Hepatocyte (in vitro differentiated cells): Measurements from ENCODE around the gene ESPNL. TPM values are rescaled to one million over a fixed set of nuclear protein-coding genes. Genes with fewer than 3 reads are reported as not detected.

Source experiments
- DNase-seq: peaks from one replicate; pipeline ENCODE4 v3.0.0-alpha.2; 2016; ENCODE audit warnings: low spot score
- H2AFZ ChIP-seq: fragments of 200-600 bp; sonication (generic); 2 replicates; pipeline ENCODE4 v1.6.0; 2016; ENCODE audit warnings: antibody characterized with exemption, mild to moderate bottlenecking
- H3K27ac ChIP-seq: fragments of 200-600 bp; sonication (generic); 2 replicates; pipeline ENCODE4 v1.5.1; 2016; ENCODE audit warnings: mild to moderate bottlenecking
- H3K27me3 ChIP-seq: fragments of 200-600 bp; sonication (generic); 2 replicates; pipeline ENCODE4 v1.6.1; 2016
- H3K36me3 ChIP-seq: fragments of 200-600 bp; sonication (generic); replicated peaks from 2 replicates; pipeline ENCODE4 v1.5.1; 2016; ENCODE audit warnings: low read depth; ENCODE audit not compliant: insufficient read depth
- H3K4me1 ChIP-seq: fragments of 200-600 bp; sonication (generic); 2 replicates; pipeline ENCODE4 v1.5.1; 2016; ENCODE audit warnings: mild to moderate bottlenecking, moderate library complexity; ENCODE audit not compliant: insufficient read depth
- H3K4me2 ChIP-seq: fragments of 200-600 bp; sonication (generic); 2 replicates; pipeline ENCODE4 v1.6.0; 2016
- H3K4me3 ChIP-seq: fragments of 200-600 bp; sonication (generic); 2 replicates; pipeline ENCODE4 v1.5.1; 2016; ENCODE audit warnings: mild to moderate bottlenecking
- H3K79me2 ChIP-seq: fragments of 200-600 bp; sonication (generic); 2 replicates; pipeline ENCODE4 v1.6.0; 2017; ENCODE audit warnings: mild to moderate bottlenecking
- H3K9me2 ChIP-seq: fragments of 200-600 bp; sonication (generic); replicated peaks from 2 replicates; pipeline ENCODE4 v1.6.0; 2017; ENCODE audit warnings: mild to moderate bottlenecking; ENCODE audit not compliant: insufficient read depth
- H3K9me3 ChIP-seq: fragments of 200-600 bp; sonication (generic); 2 replicates; pipeline ENCODE4 v1.5.1; 2016; ENCODE audit warnings: low read depth, mild to moderate bottlenecking
- H4K20me1 ChIP-seq: fragments of 200-600 bp; sonication (generic); 2 replicates; pipeline ENCODE4 v1.6.0; 2016; ENCODE audit warnings: mild to moderate bottlenecking; ENCODE audit not compliant: insufficient read depth, poor library complexity, severe bottlenecking
- EZH2 ChIP-seq: fragments of 200-600 bp; sonication (generic); IDR thresholded peaks from 2 replicates; pipeline ENCODE4 v1.6.1; 2016; ENCODE audit warnings: antibody characterized with exemption, mild to moderate bottlenecking, borderline replicate concordance
- EZH2phosphoT487 ChIP-seq: fragments of 200-600 bp; sonication (generic); IDR thresholded peaks from one replicate; pipeline ENCODE4 v1.6.1; 2018; ENCODE audit warnings: antibody characterized with exemption, mild to moderate bottlenecking, low read depth, moderate library complexity; ENCODE audit not compliant: unreplicated experiment, severe bottlenecking
- WGBS: methylation state at CpG from one replicate; pipeline ENCODE4 v1.1.6; 2016; ENCODE audit warnings: low lambda C conversion rate; ENCODE audit errors: missing lambda C conversion rate; 5-methylcytosine and 5-hydroxymethylcytosine counted together
- polyA plus RNA-seq: library from polyadenylated mRNA; unstranded; fragments of >200 nt; fragmentation: Nextera tagmentation; extraction: Ambion mirVana; gene quantifications from 2 replicates; pipeline ENCODE4 v1.2.1, GENCODE V29; 2016
- total RNA-seq: library from RNA; depleted of rRNA; stranded (reverse); fragments of >200 nt; gene quantifications from 2 replicates; pipeline ENCODE4 v1.2.3, GENCODE V29; 2014
- TF ChIP-seq, protein P1 (sequence below): fragments of 200-600 bp; sonication (generic); IDR thresholded peaks from 2 replicates; pipeline ENCODE4 v1.5.1; 2016; ENCODE audit warnings: antibody characterized with exemption, mild to moderate bottlenecking; ENCODE audit not compliant: poor library complexity

ESPNL gene
- total and polyA plus RNA-seq, 2 experiments from 2014 or later = 0.27 to 0.62 TPM

DNA sequence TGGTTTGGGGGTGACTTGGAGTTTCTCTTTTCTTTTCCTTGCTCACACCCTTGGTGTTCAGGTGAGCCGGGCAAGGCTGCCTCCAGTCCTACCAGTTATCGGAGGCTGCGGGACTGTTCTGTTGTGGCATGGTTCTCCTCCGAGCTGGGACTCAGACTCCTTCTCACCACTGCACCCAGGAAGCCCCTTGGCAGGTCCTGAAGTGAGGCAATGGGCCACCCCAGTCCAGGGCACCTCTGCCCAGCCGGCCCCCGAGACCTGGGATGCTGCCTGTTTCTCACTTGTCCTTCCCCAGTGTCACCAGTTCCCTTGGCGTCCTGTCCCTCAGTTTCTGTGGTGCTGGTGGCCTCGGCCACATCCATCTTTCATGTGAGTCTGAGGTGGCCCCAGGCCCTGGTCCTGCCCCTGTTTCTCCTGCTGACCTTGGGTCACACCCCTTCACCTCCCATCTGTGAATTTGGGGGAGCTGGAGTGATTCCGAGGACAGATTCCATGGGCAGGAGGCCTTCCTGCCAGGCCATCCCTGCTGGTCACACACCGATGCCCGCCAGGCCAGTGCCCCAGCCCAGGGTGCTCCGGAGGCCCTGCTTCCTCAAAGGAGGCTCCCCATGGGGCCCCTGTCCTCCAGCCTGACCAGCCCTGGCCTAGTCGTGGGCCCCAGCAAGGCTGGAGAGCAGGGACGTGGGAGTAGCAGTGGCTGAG is 31.8 kb downstream of the ESPNL start:
- Histone ChIP-seq H4K20me1 (no peaks in the 10 kb centered on the region), H3K27ac (no peak overlapping the region), H3K4me2 (no peak overlapping the region), H2AFZ (no peak overlapping the region), H3K27me3 (no peaks in the 10 kb centered on the region), H3K9me3 (no peaks in the 10 kb centered on the region), H3K4me3 (no peak overlapping the region), H3K36me3 (no peaks in the 10 kb centered on the region), H3K4me1 (no peaks in the 10 kb centered on the region), H3K9me2 (no peaks in the 10 kb centered on the region), H3K79me2 (no peaks in the 10 kb centered on the region)
- no peak for DNase-seq
- TF ChIP-seq EZH2phosphoT487 = no peak
- no peak for TF ChIP-seq EZH2
- 94% methylated on average over 14 of the region's 14 CpGs for WGBS

DNA sequence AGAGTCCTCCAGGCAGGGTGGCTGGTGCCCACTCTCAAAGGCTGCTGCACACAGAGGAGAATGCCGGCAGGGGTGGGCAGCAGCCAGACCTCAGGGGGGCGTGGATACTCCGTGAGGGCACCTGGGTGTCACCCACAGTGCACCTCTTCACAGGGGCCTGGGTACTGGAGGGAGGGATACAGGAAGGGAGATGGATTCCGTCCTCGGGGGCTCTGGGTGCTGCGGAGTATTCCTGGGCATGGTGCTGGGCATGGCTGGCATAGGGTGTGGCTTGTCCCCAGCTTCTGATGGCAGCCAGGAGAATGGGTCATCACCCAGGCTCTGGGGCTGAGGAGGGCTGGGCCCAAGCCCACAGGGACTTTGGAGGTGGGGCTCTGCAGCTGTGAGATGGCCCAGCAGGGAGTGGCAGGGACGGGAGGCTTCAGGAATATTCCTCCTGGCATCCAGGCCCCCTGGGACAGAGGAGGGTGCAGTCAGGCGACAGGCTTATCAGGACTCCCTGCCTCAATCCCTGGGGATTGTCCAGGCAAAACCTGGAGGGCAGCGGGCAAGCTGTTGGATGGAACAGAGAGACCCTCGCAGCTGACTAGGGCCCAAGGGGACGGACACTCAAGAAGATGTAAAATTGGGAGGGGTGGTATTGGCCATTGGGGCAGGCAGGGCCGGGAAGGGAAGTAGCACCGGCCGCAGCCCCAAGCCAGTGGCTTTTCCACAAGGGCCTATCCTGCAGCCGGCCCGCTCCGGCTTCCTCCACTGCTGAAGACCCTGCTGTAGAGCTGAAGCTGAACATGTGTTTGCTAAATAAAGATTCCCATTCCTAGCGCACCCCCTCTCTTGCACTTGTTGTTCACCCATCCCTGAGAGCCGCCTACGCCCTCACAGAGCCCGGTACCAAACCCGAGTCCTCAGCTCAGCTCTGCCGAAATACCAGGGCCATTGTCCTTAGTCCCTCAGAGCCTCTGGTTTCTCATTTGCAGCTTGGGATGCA is 32.6 kb downstream of the ESPNL start:
- 95% methylated on average over 23 of the region's 23 CpGs for WGBS
- Histone ChIP-seq H4K20me1 (no peaks in the 10 kb centered on the region), H3K4me1 (no peaks in the 10 kb centered on the region), H3K4me3 (no peak overlapping the region), H3K9me2 (no peaks in the 10 kb centered on the region), H2AFZ (no peak overlapping the region), H3K9me3 (no peaks in the 10 kb centered on the region), H3K27me3 (no peaks in the 10 kb centered on the region), H3K36me3 (no peaks in the 10 kb centered on the region), H3K27ac (no peak overlapping the region), H3K79me2 (no peaks in the 10 kb centered on the region), H3K4me2 (no peak overlapping the region)
- no peak for DNase-seq
- TF ChIP-seq, protein P1, sequence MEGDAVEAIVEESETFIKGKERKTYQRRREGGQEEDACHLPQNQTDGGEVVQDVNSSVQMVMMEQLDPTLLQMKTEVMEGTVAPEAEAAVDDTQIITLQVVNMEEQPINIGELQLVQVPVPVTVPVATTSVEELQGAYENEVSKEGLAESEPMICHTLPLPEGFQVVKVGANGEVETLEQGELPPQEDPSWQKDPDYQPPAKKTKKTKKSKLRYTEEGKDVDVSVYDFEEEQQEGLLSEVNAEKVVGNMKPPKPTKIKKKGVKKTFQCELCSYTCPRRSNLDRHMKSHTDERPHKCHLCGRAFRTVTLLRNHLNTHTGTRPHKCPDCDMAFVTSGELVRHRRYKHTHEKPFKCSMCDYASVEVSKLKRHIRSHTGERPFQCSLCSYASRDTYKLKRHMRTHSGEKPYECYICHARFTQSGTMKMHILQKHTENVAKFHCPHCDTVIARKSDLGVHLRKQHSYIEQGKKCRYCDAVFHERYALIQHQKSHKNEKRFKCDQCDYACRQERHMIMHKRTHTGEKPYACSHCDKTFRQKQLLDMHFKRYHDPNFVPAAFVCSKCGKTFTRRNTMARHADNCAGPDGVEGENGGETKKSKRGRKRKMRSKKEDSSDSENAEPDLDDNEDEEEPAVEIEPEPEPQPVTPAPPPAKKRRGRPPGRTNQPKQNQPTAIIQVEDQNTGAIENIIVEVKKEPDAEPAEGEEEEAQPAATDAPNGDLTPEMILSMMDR = no peak
- TF ChIP-seq EZH2phosphoT487 (no peak), EZH2 (no peak)

DNA sequence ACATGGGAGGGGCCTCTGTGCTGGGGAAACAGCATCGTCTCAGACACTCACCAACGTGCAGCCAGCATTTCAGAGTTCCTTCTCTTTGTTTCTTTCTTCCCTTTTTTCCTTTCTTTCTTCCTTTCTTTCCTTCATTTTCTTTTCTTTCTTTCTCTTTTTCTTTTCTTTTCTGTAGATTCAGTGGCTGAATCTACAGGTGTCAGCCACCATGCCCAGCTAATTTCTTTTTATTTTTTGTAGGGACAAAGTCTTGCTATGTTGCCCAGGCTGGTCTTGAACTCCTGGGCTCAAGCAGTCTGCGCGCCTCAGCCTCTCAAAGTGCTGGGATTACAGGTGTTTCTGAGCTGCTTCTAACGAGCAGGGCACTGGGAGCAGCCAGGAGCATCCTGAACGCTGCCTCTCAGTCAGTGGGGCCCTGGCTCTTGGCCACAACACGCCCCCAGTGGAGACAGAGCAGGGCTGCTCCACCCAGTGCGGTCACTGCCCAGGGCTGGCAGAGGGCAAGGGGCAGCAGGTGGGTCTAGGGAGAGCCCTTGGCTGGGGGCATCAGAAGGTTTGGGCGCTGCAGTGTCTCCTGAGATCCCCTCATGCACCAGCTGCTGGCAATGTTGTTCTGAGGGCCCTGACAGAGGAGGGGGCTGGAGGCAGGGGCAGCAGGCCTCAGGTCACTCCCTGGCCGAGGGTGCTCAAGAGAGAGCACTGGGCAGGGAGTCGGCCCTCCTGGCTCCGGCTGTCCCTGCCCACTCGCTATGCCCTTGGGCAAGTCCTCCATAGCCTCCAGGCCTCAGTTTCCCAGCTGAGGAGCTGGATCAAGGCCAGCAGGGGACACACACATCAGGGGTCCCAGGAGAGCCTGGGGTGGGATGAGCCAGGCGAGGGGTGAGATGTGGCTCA is 33.6 kb downstream of the ESPNL start:
- no peak overlapping the region for H2AFZ ChIP-seq
- 80% methylated on average over 14 of the region's 14 CpGs for WGBS
- no peak for DNase-seq
- H3K4me3 ChIP-seq = no peak overlapping the region
- H3K4me2 ChIP-seq = no peak overlapping the region
- no peaks in the 10 kb centered on the region for H3K36me3 ChIP-seq
- H3K79me2 ChIP-seq = no peaks in the 10 kb centered on the region
- no peak overlapping the region for H3K27ac ChIP-seq
- no peaks in the 10 kb centered on the region for H4K20me1 ChIP-seq
- H3K9me3 ChIP-seq = no peaks in the 10 kb centered on the region
- peaks cover 4% of the 10 kb centered on the region for H3K4me1 ChIP-seq
- TF ChIP-seq EZH2 = no peak
- TF ChIP-seq, protein P1 = no peak
- no peak for TF ChIP-seq EZH2phosphoT487
- H3K9me2 ChIP-seq = no peaks in the 10 kb centered on the region
- no peaks in the 10 kb centered on the region for H3K27me3 ChIP-seq
